ENCODE data around the gene PGAM1.
A peak's percentile ranks its signal among the peaks of the same experiment; 100 is the strongest.
"Not testable (repeated sequence)": the region's sequence is repeated elsewhere in the genome, so short reads cannot be mapped to it uniquely, and the experiment has no call there.

PGAM1 gene

GRCh38 chr10:97407952-97408248, 18.1 kb upstream of the PGAM1 start:
- DNase-seq (ENCODE audit: low spot score) = no peak

GRCh38 chr10:97408496-97408992, 17.4 kb upstream of the PGAM1 start:
- no peak for DNase-seq (ENCODE audit: low spot score)

- DNase-seq (ENCODE audit: low spot score) = no peak
Observed at GRCh38 chr10:97411406-97411805, 14.6 kb upstream of the PGAM1 start.

GRCh38 chr10:97412891-97413304, 13.1 kb upstream of the PGAM1 start:
- peak; percentile 17 for DNase-seq (ENCODE audit: low spot score)

GRCh38 chr10:97416565-97416964, 9.4 kb upstream of the PGAM1 start:
- no peak for DNase-seq (ENCODE audit: low spot score)

GRCh38 chr10:97423757-97424098, 2.3 kb upstream of the PGAM1 start:
- DNase-seq (ENCODE audit: low spot score) = not testable (repeated sequence)

GRCh38 chr10:97426776-97427570, 982 bp downstream of the PGAM1 start:
- DNase-seq (ENCODE audit: low spot score) = no peak

- DNase-seq (ENCODE audit: low spot score) = peak; percentile 54
Observed at GRCh38 chr10:97427571-97428179, 1.7 kb downstream of the PGAM1 start.

GRCh38 chr10:97428572-97428981, 2.6 kb downstream of the PGAM1 start:
- DNase-seq (ENCODE audit: low spot score) = no peak

GRCh38 chr10:97434055-97434454, 8.1 kb downstream of the PGAM1 start:
- DNase-seq (ENCODE audit: low spot score) = no peak

GRCh38 chr10:97434557-97434956, 8.6 kb downstream of the PGAM1 start:
- DNase-seq (ENCODE audit: low spot score) = no peak

GRCh38 chr10:97435211-97435610, 9.2 kb downstream of the PGAM1 start:
- no peak for DNase-seq (ENCODE audit: low spot score)

- no peak for DNase-seq (ENCODE audit: low spot score)
Observed at GRCh38 chr10:97442277-97442676, 16.3 kb downstream of the PGAM1 start.

GRCh38 chr10:97444212-97444611, 18.2 kb downstream of the PGAM1 start:
- no peak for DNase-seq (ENCODE audit: low spot score)

GRCh38 chr10:97445357-97445721, 19.3 kb downstream of the PGAM1 start:
- no peak for DNase-seq (ENCODE audit: low spot score)

GRCh38 chr10:97445722-97446639, 20.0 kb downstream of the PGAM1 start, which contains the start of the genes EXOSC1 and ZDHHC16:
EXOSC1 (minus strand) TSS chr10:97446006; CDS start chr10:97445985, 21 bp downstream.
ZDHHC16 (plus strand) TSS chr10:97446175; CDS start chr10:97451676, 5,501 bp downstream.
- peak; percentile 96 for DNase-seq (ENCODE audit: low spot score)

GRCh38 chr10:97450828-97451227, 24.8 kb downstream of the PGAM1 start:
- no peak for DNase-seq (ENCODE audit: low spot score)

- DNase-seq (ENCODE audit: low spot score) = no peak
Observed at GRCh38 chr10:97451605-97452004, 25.6 kb downstream of the PGAM1 start.

- no peak for DNase-seq (ENCODE audit: low spot score)
Observed at GRCh38 chr10:97452352-97452751, 26.4 kb downstream of the PGAM1 start.

GRCh38 chr10:97454330-97455036, 28.5 kb downstream of the PGAM1 start:
- no peak for DNase-seq (ENCODE audit: low spot score)

- DNase-seq (ENCODE audit: low spot score) = no peak
Observed at GRCh38 chr10:97456034-97456685, 30.2 kb downstream of the PGAM1 start.

Data from SW480 (cell line).